BLaER1 treated with 17β-estradiol and CSF1 and Interleukin-3, amounts not matched to agents 10 nM and 100 nM (cell line): ENCODE results near the gene ADAM29.
"Not testable (repeated sequence)": the region's sequence is repeated elsewhere in the genome, so short reads cannot be mapped to it uniquely, and the experiment has no call there.

ENCODE experiments used
- H3K27ac ChIP-seq, 11 experiments: shearing (Covaris generic); formaldehyde crosslinking; 2 replicates each; pipeline ENCODE4 v1.8.1; 2022
- H3K27me3 ChIP-seq, 11 experiments: shearing (Covaris generic); formaldehyde crosslinking; 2 replicates each; pipeline ENCODE4 v1.8.1; 2022
- H3K36me3 ChIP-seq, 11 experiments: shearing (Covaris generic); formaldehyde crosslinking; 2 replicates each; pipeline ENCODE4 v1.8.1; 2022
- H3K4me1 ChIP-seq, 10 experiments: shearing (Covaris generic); formaldehyde crosslinking; 2 replicates each; pipeline ENCODE4 v1.8.1; 2022
- H3K4me2 ChIP-seq, 11 experiments: shearing (Covaris generic); formaldehyde crosslinking; 2 replicates each; pipeline ENCODE4 v1.8.1; 2022
- H3K4me3 ChIP-seq, 10 experiments: shearing (Covaris generic); formaldehyde crosslinking; 2 replicates each; pipeline ENCODE4 v1.8.1; 2022
- H3K9ac ChIP-seq, 11 experiments: shearing (Covaris generic); formaldehyde crosslinking; 2 replicates each; pipeline ENCODE4 v1.8.1; 2022
- H3K9me3 ChIP-seq, 11 experiments: shearing (Covaris generic); formaldehyde crosslinking; replicated peaks in 1 of 11; 2 replicates each; pipeline ENCODE4 v1.8.1; 2022
- H4K20me1 ChIP-seq, 11 experiments: shearing (Covaris generic); formaldehyde crosslinking; 2 replicates each; pipeline ENCODE4 v1.8.1; 2022
- Cebpa-rat ChIP-seq, 11 experiments: shearing (Covaris generic); IDR thresholded peaks; 2 replicates each; pipeline ENCODE4 v1.8.1; 2022

The ADAM29 gene

DNA sequence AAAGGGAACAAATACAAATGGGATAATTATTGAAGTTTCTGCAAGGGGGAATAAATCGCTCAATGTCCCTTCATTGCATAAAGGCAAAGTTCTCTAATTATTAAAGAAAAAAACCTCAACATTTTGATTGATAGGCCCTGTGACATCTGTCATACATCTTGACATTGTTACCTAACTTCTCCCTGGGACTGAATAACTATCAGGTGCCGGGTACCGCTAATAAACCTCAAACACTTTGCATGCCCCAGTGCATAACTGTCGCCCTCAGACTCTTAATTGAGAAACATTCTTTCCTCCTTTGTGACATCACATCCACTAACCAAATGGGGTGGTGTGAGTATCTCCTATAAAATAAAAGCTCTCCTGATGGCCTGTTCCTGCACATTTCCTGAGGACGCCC, at the start of gene ADAM29:
ADAM29 (plus strand) TSS at position 301 of the 400 bp plus-strand sequence. CDS start 57,168 bp downstream, outside the sequence.
- H3K27me3 ChIP-seq = no peaks in the 10 kb centered on the region
- peak within 1 kb of the TSS in 8 of 11 experiments; percentile 37 to 66 (median 54); a peak in 16 of 22 replicates for H3K4me2 ChIP-seq
- no peaks in the 10 kb centered on the region for H3K36me3 ChIP-seq
- peak within 1 kb of the TSS in 6 of 11 experiments; percentile 1 to 66 (median 42); a peak in 8 of 22 replicates for H3K27ac ChIP-seq
- no peak within 1 kb of the TSS for H3K9ac ChIP-seq
- H3K4me3 ChIP-seq = no peak within 1 kb of the TSS
- TF ChIP-seq Cebpa-rat (IDR thresholded peaks at IDR 0.05) = no peak
- H3K4me1 ChIP-seq = peaks cover 0 to 20% (median 9%) of the 10 kb centered on the region in 10 experiments; a peak in 12 of 20 replicates
- H3K9me3 ChIP-seq = peaks cover 0 to 28% (median 10%) of the 10 kb centered on the region in 11 experiments; a peak in 13 of 22 replicates
- H4K20me1 ChIP-seq = no peaks in the 10 kb centered on the region

DNA sequence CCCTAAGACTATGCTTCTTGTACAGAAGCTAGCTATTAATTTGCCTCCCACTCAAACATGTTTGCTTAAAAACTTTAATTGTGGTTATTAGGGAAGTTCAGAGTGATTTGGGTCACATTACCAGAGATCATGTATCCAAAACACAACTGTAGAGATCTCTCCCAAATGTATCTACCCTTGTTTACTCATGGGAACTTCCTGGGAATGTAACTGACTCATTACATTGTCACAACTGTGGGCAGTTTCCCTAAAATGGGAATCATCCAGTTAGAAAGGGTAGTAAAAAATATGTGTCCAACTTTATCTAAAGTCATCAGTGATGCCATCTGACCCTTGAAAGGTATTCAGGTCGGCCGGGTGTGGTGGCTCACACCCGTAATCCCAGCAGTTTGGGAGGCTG, 48.8 kb upstream of the ADAM29 start:
- Histone ChIP-seq H3K27ac (no peak overlapping the region), H4K20me1 (no peaks in the 10 kb centered on the region), H3K4me1 (peaks cover 0 to 11% (median 0%) of the 10 kb centered on the region in 10 experiments; a peak in 3 of 20 replicates), H3K9me3 (peaks cover 6 to 27% (median 12%) of the 10 kb centered on the region in 11 experiments; a peak in 15 of 22 replicates), H3K36me3 (no peaks in the 10 kb centered on the region), H3K4me3 (no peak overlapping the region), H3K9ac (no peak overlapping the region), H3K4me2 (no peak overlapping the region), H3K27me3 (no peaks in the 10 kb centered on the region)
- TF ChIP-seq Cebpa-rat (IDR thresholded peaks at IDR 0.05) = no peak

DNA sequence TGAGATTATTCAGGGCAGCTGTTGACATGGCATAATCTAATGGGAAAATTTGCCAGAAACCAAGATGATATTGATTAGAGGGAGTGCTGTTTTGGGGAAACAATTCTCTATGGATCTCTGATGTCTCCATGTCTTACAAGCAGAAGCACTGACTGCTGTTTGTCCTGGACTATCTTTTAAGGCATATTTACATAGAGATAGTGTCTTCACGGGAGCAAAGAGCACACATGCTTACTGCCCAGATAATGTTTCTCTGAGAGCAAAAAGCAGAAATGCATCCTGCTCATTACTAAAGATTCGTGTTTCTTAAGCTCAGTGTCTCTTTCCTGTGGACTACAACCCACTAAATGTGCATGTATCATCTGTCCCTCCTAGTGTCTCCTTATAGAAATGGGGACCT, 47.8 kb upstream of the ADAM29 start:
- Histone ChIP-seq H4K20me1 (no peaks in the 10 kb centered on the region), H3K9me3 (peaks cover 6 to 27% (median 12%) of the 10 kb centered on the region in 11 experiments; a peak in 15 of 22 replicates), H3K36me3 (no peaks in the 10 kb centered on the region), H3K4me1 (peaks cover 0 to 11% (median 3%) of the 10 kb centered on the region in 10 experiments; a peak in 4 of 20 replicates), H3K27ac (no peak overlapping the region), H3K27me3 (no peaks in the 10 kb centered on the region), H3K4me2 (no peak overlapping the region), H3K4me3 (no peak overlapping the region), H3K9ac (no peak overlapping the region)
- no peak for TF ChIP-seq Cebpa-rat (IDR thresholded peaks at IDR 0.05)

DNA sequence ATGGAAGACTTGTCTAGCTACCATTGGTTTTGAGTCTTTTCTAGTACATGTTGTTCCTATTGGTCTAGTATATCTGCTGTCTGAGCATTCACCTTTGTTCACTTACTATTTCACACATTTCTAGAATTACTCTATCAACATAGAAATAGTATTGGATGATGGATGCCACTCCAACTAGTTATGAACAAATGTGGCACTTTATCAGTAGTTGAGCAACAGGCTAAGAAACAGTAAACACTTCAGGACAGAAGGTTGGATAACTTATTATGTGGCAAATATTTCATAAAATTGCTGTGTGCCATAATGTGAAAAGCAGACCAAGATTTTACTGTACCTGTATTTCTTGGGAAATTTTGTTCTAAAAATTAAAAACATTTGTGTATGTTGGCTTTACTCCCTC, 46.8 kb upstream of the ADAM29 start:
- no peak overlapping the region for H3K27ac ChIP-seq
- peaks cover 3 to 21% (median 14%) of the 10 kb centered on the region in 11 experiments; a peak in 14 of 22 replicates for H3K9me3 ChIP-seq
- H3K36me3 ChIP-seq = no peaks in the 10 kb centered on the region
- H3K9ac ChIP-seq = no peak overlapping the region
- H3K4me1 ChIP-seq = peaks cover 0 to 11% (median 3%) of the 10 kb centered on the region in 10 experiments; a peak in 4 of 20 replicates
- no peak overlapping the region for H3K4me2 ChIP-seq
- TF ChIP-seq Cebpa-rat (IDR thresholded peaks at IDR 0.05) = no peak
- H4K20me1 ChIP-seq = no peaks in the 10 kb centered on the region
- no peaks in the 10 kb centered on the region for H3K27me3 ChIP-seq
- H3K4me3 ChIP-seq = no peak overlapping the region

DNA sequence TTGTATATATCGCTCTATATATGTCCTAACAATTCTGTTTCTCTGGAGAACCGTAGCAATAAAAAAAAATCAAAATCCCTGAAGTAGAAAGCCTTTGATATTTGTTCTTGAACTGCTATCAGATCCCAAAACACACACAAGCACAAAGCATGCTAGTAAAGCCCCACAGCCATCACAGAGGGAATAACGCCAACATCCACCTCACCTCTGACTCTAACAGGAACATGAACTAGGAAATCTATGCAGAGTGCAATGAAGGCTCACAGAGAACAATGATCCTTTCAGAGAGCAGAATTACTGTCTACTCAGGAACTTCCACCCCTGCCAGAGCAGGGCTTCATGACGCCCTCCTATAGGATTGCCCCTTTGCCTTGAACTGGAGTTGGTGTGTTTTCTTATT, 45.0 kb upstream of the ADAM29 start:
- not testable (repeated sequence) for H3K4me2 ChIP-seq, H3K4me3 ChIP-seq, H3K27ac ChIP-seq, H3K27me3 ChIP-seq, H3K36me3 ChIP-seq, H3K4me1 ChIP-seq, H4K20me1 ChIP-seq, H3K9ac ChIP-seq
- H3K9me3 ChIP-seq = peaks cover 0 to 16% (median 10%) of the 10 kb centered on the region in 11 experiments; a peak in 10 of 22 replicates

DNA sequence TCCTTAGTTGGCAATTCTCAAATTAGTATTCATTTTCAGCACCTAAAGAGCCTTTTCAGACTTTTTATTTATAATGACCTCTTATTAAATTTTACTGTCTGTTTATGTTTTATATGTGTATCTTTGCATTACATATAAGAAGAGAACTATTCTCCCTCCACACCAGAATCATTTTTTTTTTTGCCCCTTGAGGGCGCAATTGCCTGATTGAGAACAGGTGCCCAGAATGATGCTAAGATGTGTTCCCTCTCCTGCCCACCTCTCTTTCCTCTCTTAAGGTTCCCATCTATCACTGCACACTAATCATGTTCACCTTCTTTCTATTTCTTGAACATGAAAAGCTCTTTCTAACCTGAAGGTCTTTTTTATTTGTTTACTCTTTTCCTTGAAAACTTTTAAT, 44.2 kb upstream of the ADAM29 start:
- Histone ChIP-seq H3K4me3 (no peak overlapping the region), H4K20me1 (no peaks in the 10 kb centered on the region), H3K4me2 (no peak overlapping the region), H3K4me1 (peaks cover 0 to 6% (median 0%) of the 10 kb centered on the region in 10 experiments; a peak in 2 of 20 replicates), H3K9me3 (peaks cover 0 to 15% (median 7%) of the 10 kb centered on the region in 11 experiments; a peak in 8 of 22 replicates), H3K9ac (no peak overlapping the region), H3K27me3 (no peaks in the 10 kb centered on the region), H3K27ac (no peak overlapping the region), H3K36me3 (no peaks in the 10 kb centered on the region)
- TF ChIP-seq Cebpa-rat (IDR thresholded peaks at IDR 0.05) = no peak

DNA sequence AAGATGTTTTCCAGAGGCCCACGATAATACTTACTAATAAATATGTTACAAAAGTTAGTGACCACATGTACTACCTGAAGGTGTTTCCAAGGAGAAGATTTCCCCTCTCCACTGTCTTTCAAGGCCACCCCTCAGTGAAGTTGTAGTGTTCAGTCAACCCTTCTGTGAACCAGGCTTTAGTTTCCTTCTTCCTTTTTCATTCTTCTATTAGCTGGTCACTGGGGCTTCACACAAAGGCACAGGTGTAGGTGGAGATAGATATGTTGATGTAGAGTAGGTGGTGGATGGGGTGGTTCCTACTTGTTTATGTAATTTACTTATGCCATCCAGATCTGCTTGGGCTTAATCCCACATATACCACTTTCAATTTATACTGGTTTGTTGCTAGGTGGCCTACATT, 43.3 kb upstream of the ADAM29 start:
- Histone ChIP-seq H4K20me1 (no peaks in the 10 kb centered on the region), H3K9me3 (peaks cover 0 to 9% (median 4%) of the 10 kb centered on the region in 11 experiments; a peak in 5 of 22 replicates), H3K9ac (no peak overlapping the region), H3K27me3 (no peaks in the 10 kb centered on the region), H3K36me3 (no peaks in the 10 kb centered on the region), H3K4me3 (no peak overlapping the region), H3K27ac (no peak overlapping the region), H3K4me2 (no peak overlapping the region), H3K4me1 (peaks cover 0 to 6% (median 0%) of the 10 kb centered on the region in 10 experiments; a peak in 2 of 20 replicates)
- TF ChIP-seq Cebpa-rat (IDR thresholded peaks at IDR 0.05) = no peak

DNA sequence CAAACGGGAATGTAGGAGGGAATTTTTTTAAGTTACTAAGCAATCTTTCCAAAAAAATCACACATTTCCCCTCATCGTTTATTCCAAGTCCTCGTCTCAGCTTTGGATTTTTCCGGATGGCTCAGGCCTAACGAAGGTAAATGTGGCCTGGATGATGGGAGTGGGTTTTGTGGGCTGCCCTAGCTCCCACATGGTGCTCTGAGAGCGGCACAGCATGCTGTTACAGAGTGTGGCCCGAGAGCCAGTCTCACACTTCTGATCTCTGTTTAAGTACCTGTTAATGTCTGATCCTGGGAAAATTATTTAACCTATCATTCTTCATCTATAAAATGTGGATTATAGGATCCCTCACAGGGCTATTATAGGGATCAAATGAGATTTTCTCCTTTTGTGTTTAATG, 38.2 kb upstream of the ADAM29 start:
- Histone ChIP-seq H3K9ac (no peak overlapping the region), H3K4me2 (no peak overlapping the region), H3K27ac (no peak overlapping the region), H3K27me3 (no peaks in the 10 kb centered on the region), H3K36me3 (no peaks in the 10 kb centered on the region), H4K20me1 (no peaks in the 10 kb centered on the region), H3K4me1 (peaks cover 0 to 5% (median 0%) of the 10 kb centered on the region in 10 experiments; a peak in 1 of 20 replicates), H3K9me3 (peaks cover 0 to 12% (median 5%) of the 10 kb centered on the region in 11 experiments; a peak in 9 of 22 replicates), H3K4me3 (no peak overlapping the region)
- no peak for TF ChIP-seq Cebpa-rat (IDR thresholded peaks at IDR 0.05)

DNA sequence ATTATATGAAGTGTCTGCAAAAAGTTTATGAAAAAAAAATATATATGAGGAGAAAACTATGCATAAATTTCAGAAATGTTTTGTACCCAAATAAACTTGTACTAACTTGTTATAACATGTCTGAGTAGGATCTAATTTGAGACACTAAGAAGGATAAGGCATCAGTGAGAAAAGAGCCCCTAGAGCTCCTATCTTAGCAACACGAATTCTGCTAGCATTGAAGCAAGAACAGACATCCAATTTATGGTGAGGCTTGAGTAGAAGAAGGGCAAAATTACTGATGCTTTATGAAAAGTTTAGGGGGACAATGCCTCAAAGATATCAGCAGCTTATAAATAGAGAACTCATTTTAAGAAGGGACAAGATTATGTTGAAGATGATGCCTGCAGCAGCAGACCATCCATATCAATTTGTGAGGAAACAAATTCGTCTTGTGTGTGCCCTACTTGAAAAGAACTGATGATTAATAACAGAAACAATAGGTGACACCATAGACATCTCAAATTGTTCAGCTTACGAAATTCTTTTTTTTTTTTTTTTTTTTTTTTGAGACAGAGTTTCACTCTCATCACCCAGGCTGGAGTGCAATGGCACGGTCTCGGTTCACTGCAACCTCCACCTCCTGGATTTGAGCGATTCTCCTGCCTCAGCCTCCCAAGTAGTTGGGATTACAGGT, 35.7 kb upstream of the ADAM29 start:
- no peak for TF ChIP-seq Cebpa-rat (IDR thresholded peaks at IDR 0.05)
- Histone ChIP-seq H3K4me1 (peaks cover 0 to 12% (median 4%) of the 10 kb centered on the region in 10 experiments; a peak in 8 of 20 replicates), H3K9me3 (peaks cover 0 to 5% (median 0%) of the 10 kb centered on the region in 11 experiments; a peak in 5 of 22 replicates), H3K36me3 (no peaks in the 10 kb centered on the region), H3K4me2 (no peak overlapping the region), H3K27me3 (no peaks in the 10 kb centered on the region), H3K4me3 (no peak overlapping the region), H3K27ac (no peak overlapping the region), H4K20me1 (no peaks in the 10 kb centered on the region), H3K9ac (no peak overlapping the region)
